CD4-positive, alpha-beta T cell treated with Interleukin-4 for 1 hour (primary cell): ENCODE data around the gene KCNQ4.

Source experiments
- DNase-seq, 2 donors: peaks; one replicate each; pipeline ENCODE4 v3.0.0-alpha.2; 2020 to 2022

KCNQ4 gene

DNA sequence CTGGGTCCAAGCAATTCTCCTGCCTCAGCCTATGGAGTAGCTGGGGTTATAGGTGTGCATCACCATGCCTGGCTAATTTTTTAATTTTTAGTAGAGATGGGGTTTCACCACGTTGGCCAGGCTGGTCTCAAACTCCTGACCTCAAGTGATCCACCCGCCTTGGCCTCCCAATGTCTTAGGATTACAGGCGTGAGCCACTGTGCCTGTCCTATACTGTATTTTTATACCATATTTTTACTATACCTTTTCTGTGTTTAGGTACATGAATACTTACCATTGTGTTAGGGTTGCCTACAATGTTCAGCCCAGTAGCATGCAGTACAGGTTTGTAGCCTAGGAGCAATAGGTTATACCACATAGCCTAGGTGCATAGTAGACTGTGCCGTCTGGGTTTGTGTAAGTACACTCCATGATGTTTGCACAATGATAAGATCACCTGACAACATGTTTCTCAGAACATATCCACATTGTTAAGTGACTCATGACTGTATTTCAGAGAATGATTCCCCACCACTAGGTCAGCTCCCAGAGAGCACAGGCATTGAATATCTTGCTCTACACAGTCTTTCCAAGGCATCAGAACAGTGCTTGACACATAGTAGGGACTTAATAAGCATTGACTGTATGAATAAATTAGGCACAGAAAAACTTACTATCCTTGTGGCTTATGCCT, 84.6 kb downstream of the KCNQ4 start:
- DNase-seq = no peak

DNA sequence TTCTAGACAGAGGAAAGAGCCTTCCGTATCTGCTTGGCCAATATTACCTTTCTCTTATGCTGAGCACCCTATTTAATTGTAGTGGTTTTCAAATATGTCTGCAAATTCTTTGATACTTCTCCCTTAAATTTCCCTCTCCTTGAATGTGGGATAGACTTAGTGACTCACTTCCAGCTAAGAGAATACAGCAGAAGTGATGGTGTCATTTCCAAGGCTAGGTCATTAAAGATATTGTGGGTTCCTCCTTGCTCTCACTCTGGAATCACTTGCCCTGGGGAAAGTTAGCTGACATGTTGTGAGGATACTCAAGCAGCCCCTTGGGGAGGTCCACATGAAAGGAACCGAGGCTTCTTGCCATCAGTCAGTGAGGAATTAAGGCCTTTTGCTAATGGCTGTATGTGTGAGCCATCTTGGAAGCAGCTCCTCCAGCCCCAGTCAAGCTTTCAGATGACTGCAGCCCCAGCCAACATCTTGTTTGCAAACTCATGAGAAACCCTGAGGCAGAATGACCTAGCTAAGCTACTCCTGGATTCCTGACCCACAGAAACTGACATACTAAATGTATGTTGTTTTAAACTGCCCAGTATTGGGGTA, 86.6 kb downstream of the KCNQ4 start:
- DNase-seq = no peak

DNA sequence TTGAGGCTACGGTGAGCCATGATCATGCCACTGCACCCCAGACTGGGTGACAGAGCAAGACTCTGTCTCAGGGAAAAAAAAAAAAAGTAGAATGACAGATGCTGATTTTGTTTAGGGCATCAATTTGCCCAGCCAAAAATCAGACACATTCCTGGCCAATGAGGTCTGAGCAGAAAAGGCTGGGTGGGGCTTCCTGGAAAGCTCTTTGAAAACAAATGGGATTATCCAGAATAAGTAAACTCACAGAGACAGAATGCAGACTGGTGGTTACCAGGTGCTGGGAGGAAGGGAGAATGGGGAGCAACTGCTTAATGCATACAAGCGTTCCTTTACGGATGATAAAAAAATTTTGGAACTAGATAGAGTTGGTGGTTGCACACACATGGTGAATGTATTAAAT, 88.7 kb downstream of the KCNQ4 start:
- DNase-seq = no peak

DNA sequence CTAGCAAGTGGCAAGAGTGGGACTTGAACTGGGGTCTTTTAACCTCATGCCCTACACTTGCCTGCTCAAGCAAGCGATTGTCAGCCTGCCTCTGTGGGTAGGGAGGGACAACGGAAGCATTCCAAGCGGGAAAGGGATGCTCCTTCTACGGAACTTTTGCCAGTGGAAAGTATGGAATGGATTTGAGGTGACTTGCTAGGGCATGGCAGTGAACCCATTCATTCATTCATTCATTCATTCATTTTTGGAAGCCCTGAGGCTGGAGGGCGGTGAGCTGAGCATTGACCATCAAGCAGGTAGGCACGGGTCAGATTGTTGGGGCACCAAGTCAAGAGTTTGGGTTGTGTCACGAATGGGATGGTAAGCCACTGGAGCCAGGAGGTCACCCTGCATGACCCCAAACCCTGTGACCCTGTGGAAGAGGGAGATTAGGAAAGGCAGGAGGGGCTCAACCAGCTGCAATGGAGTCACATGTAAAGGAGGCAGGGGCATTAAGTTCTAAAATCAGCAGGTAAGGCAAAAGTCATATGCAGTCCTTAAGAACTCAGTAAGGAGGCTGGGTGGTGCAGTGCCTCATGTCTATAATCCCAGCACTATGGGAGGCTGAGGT, 90.4 kb downstream of the KCNQ4 start:
- no peak for DNase-seq

DNA sequence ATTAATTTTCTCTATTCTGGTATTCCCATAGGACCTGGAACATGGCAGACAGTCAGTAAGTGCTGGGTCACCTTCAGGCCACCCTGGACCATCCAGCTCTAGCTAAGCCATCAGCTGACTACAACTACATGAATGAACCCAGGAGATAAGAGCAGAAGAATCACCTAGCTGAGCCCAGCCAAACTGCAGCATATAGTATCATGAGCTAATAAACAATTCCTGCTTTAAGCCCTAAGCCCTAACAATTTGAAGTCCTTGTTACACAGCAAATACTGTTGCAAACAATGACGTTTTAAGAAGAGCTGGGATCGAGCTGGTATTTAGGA, 92.8 kb downstream of the KCNQ4 start:
- no peak for DNase-seq

DNA sequence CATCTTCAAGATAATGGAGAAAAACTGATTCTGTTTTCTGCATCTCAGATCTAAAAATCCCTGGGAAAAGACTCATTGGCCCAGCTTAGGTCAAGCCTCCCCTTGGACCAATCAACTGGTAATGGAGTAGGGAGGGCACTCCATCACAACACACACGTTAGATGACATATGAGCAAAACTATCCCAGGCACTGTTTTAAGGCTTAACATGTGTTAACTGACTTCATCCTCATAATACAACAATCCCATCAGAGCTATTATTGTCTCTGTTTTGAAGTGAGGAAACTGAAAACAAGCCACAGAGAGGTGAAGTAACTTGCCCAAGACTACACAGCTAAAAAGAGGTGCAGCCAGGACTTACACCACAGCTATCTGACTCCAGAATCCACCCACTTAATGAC, 93.3 kb downstream of the KCNQ4 start:
- no peak for DNase-seq

DNA sequence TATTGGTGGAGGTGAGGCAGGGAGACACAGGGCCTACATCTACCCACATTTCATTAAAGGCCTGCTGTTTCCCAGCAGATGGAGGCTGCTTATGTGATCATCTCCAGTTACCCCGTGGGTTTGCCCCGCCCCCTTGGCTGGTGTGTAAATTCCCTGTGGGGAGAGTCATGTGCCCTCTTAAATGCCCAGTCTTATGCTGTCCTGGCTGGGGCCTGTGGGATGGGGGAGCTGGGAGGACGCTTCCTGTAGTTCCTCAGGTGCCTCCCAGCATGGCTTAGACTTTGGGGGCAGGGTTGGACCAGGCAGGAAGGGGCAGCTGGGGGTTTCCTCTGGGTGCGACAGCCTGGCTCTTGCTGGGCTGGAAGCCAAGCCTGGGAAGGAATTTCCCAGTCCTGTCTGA, 94.1 kb downstream of the KCNQ4 start:
- peak in 1 of 2 donors; percentile 16 for DNase-seq

DNA sequence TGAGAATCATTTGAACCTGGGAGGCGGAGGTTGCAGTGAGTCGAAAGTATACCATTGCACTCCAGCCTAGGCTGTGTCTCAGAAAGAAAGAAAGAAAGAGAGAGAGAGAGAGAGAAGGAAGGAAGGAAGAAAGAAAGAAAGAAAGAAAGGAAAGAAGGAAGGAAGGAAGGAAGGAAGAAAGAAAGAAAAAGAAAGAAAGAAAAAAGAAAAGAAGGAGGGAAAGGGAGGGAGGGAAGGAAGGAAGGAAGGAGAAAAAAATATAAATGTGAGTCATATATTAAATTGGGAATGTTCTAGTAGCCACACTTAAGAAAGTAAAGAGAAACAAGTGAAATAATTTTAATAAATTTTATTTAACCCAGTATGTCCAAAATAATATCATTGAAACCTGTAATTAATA, 95.3 kb downstream of the KCNQ4 start:
- no peak for DNase-seq

DNA sequence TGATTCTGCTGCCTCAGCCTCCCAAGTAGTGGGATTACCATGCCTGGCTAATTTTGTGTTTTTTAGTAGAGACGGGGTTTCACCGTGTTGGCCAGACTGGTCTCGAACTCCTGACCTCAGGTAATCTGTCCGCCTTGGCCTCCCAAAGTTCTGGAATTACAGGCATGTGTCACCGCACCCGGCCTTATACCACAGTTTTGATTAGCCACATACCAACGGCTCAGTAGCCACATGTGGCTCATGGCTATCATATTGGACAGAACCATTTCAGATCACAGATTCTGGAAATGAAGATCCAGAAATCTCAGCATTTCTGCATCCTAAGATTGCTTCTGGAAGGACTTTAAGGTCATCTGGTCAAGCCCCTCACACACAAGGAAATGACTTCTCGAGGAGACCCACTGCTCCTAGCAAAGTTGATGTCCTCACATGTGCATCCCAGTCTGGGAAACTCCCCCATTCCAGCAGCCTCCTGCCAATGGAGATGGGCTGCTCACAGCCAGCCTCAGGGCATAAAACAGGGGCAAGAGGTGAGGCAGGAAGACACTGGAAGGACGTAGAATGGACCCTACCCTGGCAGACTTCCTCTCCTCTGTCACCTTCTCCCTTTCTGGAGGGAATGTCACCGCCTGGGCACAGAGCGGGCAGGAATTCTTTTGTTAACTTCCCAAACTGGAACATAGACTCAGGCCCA, 96.0 kb downstream of the KCNQ4 start:
- DNase-seq = no peak

DNA sequence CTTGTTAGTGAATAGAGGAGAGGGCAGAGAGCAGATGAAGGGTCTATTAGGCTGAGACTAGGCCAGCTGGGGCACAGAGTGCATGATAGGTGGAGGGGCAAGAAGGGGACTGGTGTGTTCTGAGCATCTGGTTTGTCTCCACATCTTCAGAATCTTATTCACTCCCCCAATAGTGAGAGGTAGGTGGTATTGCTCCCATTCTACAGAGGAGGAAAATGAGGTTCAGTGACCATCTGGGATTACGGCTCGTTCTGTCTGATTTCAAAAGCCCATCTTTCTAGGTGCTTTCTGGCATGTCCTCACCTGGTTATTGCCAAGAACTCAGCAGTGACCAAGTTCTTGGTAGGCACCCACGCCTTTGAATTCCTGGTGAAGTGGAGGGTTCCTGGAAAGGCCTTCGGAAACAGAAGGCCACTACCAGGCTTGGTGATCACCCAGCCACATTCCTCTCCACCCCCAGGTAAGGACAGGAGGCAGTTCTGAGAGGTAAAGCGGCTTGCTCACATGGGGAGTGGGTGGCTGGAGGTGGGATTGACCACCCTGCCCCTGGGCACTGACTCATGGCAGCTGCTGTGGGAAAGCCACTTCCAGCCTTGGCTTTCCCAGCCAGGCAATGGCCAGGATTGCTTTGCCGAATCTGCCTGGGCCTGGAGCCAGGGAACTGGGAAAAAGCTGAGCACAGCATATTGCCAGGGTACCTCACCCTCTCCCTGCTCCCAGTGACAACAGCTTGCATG, 97.4 kb downstream of the KCNQ4 start:
- no peak for DNase-seq

DNA sequence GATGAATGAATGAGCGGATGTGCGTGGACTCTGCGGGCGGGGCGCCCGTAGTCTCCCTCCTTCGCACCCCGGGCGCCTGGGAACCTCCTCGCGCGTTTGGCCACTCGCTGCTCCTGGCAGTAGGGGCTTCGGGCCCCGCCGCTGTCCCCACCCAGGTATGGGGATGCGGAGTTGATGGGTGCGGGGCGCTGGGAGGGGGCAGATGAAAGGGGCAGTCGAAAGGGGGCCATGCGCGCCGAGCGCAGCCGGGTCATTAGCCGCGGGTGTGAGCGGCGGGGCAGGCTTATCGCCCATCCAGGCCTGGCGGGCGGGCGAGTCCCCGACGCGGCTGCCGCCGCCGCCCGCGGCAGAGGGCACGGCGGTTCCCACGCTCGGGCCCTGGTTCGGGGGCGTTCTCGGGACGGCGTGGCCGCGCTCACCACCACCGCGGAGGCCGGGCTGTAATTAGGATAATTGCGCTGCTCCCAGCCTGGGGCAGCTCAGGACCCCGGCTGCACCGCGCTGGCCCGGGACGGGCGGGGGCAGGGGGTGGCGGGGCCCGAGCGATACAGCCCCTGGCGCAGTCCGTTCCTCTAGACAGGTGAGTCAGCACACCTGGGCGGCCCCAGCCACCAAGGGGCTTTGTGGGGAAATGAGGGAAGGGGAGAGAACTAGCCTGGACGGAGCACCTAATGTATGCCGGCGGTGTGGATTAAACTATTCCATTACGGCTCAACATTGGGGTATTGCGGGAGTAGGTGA, 100.6 kb downstream of the KCNQ4 start:
- DNase-seq = no peak

DNA sequence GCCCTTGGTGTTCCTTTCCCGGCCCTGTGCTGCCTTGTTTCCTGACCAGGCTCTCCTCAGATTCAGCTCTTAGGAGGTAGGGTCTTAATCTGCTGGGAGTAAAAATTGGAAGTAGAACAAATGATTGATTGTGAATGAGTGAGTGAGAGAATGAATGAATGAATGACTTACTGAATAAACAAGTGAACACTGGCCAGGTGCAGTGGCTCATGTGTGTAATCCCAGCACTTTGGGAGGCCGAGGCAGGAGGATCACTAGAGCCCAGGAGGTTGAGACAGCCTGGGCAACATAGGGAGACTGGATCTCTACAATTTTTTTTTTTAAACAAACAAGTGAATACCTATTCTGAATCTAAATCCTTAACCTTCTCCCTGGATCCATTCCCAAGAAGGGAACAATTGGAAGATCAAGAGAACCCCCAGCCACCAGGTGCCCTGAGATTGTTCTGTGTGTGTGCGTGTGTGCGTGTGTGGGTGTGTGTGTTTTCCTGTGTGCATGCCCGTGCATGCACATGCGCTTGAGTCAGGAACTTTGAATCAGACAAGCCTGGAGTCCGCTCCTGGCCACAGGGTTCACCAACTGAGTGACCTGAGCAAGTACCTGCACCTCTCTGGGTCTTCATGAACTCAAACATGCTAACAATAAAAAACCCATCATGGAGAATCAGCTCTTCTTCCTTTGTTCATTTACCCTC, 102.9 kb downstream of the KCNQ4 start:
- DNase-seq = no peak

DNA sequence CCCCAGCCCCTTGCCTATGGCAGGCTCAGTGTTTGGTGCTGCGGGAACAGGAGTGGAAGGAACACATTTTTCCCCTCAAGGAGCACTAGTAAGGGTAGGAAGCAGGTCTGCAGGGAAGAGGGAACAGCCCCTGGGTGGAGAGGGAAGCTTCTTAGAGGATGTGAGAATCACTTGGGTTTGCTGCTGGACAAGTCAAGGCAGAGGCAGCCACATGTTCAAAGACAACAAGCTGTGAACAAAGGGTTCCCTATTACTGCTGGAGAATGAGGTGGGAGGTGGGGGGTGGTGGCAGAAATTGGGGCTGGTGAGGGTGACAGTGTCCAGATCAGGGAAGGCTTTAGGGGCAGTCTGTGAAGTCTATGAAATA, 103.4 kb downstream of the KCNQ4 start:
- DNase-seq = no peak

DNA sequence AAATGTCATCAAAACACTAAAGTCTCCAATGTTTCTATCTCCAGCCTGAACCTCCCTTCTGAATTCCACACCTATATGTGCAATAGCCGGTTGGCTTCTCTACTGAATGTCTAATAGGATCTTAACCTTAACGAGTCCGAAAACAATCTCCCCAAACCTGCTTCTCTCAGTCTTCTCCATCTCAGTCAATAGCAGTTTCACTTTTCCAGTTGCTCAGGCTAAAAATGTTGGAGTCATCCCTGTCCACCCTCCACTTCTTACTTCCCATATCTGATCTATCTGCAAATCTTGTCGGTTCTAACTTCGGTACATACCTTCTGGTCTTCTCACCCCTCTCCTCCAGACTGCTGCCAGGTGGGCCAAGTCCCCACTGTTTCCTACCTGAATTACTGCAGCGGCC, 104.1 kb downstream of the KCNQ4 start:
- no peak for DNase-seq
